ENCODE results near the gene CA12. TPM values are rescaled to one million over a fixed set of nuclear protein-coding genes. Genes with fewer than 3 reads are reported as not detected.

CA12 gene
- total and polyA plus RNA-seq, 2 experiments from 2014 or later: 0.03 TPM; not detected in 1

DNA sequence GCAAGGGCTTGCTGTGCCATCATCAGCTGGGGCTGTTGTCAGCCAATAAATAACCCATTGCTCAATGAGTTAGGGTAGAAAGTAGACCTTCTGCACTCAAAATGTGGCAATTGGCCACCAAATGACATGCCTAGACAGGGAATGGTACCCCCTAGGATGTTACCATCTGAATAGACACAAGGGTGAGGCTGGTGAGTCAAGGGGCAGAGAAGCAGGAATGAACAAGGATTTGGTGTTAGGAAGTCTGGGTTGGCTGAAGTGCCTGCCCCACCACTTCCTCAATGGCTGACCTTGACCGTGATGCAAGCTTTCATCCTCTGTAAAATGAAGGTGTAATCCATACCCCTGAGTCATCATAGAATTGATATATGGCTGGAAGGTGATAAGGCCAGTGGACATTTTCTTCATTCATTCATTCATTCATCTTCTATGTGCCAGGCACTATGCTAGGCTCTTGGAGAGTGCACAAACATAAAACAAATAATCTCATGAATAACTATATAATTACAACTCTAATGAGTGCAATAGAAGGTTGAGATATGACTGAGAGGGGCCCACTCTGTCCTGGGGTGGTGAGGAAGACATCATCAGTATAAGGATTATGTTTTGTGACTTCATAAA is 4.4 kb upstream of the CA12 start:
- Histone ChIP-seq H3K36me3 (no peaks in the 10 kb centered on the region), H3K4me3 (no peak overlapping the region), H3K27me3 (peaks cover 29% of the 10 kb centered on the region), H3K9me3 (ENCODE audit: low read depth) (no peaks in the 10 kb centered on the region), H3K27ac (no peak overlapping the region), H3K4me1 (ENCODE audit: low read depth) (no peaks in the 10 kb centered on the region)
- no peak for DNase-seq (ENCODE audit: low read depth in 1 of 2, low spot score in 1 of 2)
- TF ChIP-seq, protein P1, sequence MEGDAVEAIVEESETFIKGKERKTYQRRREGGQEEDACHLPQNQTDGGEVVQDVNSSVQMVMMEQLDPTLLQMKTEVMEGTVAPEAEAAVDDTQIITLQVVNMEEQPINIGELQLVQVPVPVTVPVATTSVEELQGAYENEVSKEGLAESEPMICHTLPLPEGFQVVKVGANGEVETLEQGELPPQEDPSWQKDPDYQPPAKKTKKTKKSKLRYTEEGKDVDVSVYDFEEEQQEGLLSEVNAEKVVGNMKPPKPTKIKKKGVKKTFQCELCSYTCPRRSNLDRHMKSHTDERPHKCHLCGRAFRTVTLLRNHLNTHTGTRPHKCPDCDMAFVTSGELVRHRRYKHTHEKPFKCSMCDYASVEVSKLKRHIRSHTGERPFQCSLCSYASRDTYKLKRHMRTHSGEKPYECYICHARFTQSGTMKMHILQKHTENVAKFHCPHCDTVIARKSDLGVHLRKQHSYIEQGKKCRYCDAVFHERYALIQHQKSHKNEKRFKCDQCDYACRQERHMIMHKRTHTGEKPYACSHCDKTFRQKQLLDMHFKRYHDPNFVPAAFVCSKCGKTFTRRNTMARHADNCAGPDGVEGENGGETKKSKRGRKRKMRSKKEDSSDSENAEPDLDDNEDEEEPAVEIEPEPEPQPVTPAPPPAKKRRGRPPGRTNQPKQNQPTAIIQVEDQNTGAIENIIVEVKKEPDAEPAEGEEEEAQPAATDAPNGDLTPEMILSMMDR (IDR thresholded peaks at IDR 0.05; ENCODE audit: low read depth, low read length): no peak

DNA sequence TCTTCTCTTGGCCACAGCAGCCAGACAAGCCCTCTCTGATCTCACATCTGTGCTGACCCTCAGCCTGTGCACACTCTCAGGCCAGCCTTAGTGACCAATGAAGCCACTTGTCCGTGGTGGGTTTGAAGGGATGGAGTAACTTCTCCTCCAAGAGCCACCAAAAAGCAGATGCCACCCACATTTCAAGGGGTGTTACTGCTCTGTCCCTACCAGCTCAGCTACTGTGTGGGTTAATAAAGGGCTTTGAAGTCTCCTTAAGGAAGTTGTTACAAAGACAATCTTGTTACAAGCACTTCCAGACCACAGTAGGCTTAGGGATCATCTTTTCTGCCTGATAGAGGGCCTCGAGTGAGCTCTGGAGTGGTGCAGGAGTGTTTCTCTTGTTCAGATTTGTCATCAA is 3.3 kb upstream of the CA12 start:
- Histone ChIP-seq H3K36me3 (no peaks in the 10 kb centered on the region), H3K9me3 (ENCODE audit: low read depth) (no peaks in the 10 kb centered on the region), H3K4me1 (ENCODE audit: low read depth) (no peaks in the 10 kb centered on the region), H3K27ac (no peak overlapping the region), H3K27me3 (peaks cover 40% of the 10 kb centered on the region), H3K4me3 (no peak overlapping the region)
- TF ChIP-seq, protein P1 (IDR thresholded peaks at IDR 0.05; ENCODE audit: low read depth, low read length): no peak
- no peak for DNase-seq (ENCODE audit: low read depth in 1 of 2, low spot score in 1 of 2)

DNA sequence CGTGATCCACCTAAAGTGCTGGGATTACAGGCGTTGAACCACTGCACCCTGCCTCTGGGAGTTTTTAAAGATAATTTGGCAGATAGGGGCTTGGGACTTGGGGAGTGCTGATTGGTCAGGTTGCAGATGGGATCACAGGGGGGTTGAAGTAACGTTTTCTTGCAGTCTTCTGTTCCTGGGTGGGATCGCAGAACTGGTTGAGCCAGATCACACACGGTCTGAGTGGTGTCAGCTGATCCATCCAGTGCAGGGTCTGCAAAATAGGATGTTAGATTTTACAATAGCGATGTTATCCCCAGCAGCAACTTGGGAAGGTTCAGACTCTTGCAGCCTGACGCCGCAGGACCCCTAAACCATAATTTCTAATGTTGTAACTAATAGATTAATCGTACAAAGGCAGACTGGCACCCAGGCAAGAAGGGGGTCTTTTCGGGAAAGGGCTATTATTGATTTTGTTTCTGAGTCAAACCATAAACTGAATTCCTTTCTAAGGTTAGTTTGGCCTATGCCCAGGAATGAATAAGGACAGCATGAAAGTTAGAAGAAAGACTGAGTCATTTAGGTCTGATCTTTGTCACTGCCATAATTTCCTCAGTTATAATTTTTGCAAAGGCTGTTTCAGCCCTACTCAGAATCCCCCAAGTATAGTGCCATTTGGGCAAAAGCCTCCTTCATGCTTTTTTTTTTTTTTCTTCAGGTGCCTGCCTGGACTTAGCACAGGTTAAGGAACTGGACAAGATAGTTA is 1.5 kb upstream of the CA12 start:
- no peak overlapping the region for H3K4me3 ChIP-seq
- no peaks in the 10 kb centered on the region for H3K36me3 ChIP-seq
- no peak overlapping the region for H3K27ac ChIP-seq
- H3K4me1 ChIP-seq (ENCODE audit: low read depth): no peaks in the 10 kb centered on the region
- no peak for DNase-seq (ENCODE audit: low read depth in 1 of 2, low spot score in 1 of 2)
- H3K27me3 ChIP-seq: peaks cover 44% of the 10 kb centered on the region
- TF ChIP-seq, protein P1 (IDR thresholded peaks at IDR 0.05; ENCODE audit: low read depth, low read length): no peak
- no peaks in the 10 kb centered on the region for H3K9me3 ChIP-seq (ENCODE audit: low read depth)

DNA sequence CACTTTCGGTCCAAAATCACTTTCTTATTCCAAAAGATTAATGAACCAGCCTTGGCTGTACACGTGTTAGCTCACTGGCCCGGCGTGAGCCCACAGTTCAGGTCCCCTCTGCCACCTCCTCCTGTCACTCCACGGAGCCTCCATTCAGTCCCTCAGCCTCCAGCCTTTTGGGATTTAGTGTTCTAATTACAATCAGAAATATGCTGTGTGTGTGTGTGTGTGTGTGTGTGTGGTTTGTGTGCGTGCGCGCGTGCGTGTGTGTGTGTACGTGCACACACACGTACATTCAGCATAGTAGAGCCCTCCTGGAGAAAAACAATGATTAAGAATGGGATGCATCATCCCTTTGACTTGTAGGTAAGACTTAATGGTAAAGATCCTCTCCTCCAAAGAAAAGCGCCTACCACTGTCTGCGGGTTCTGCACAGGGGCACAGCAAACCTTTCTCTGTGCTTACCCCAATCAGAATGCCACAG is 801 bp downstream of the CA12 start:
- TF ChIP-seq, protein P1 (IDR thresholded peaks at IDR 0.05; ENCODE audit: low read depth, low read length): no peak
- no peak overlapping the region for H3K4me3 ChIP-seq
- peaks cover 44% of the 10 kb centered on the region for H3K27me3 ChIP-seq
- H3K4me1 ChIP-seq (ENCODE audit: low read depth): no peaks in the 10 kb centered on the region
- H3K27ac ChIP-seq: no peak overlapping the region
- no peaks in the 10 kb centered on the region for H3K9me3 ChIP-seq (ENCODE audit: low read depth)
- H3K36me3 ChIP-seq: no peaks in the 10 kb centered on the region
- no peak for DNase-seq (ENCODE audit: low read depth in 1 of 2, low spot score in 1 of 2)

DNA sequence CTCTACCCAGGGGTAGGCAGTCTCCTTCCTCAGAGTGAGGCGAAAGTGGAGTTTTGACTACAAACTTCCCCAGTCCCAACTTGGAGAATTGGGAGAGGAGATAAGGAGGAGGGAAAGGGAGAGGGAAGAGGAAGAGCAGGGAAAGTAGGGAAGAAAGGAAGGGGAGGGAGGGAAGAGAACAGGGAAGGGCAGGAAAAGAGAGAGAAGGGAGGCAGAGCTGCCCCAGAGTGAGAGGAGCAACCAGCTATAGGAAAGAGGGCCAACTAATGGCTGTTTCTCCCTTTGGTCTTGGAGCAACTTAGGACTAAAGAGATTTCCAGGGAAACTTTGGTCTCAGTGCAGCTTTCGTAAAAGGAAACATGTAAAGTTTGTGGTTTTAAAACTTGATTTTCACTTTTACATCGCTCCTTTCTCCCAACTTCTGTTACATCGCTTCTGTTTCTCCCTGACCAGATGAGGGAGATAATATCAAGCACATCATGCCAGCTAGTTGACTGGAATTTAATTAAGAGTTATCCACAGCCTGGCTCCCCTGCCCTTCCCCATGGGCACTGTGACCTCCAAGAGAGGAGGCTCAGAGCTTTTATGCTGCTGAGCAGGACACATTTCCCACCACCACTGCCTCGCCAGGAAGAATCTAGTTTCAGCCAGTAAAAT is 1.4 kb downstream of the CA12 start:
- no peaks in the 10 kb centered on the region for H3K36me3 ChIP-seq
- no peak for DNase-seq (ENCODE audit: low read depth in 1 of 2, low spot score in 1 of 2)
- H3K27me3 ChIP-seq: peaks cover 44% of the 10 kb centered on the region
- no peaks in the 10 kb centered on the region for H3K9me3 ChIP-seq (ENCODE audit: low read depth)
- no peak overlapping the region for H3K4me3 ChIP-seq
- no peak overlapping the region for H3K27ac ChIP-seq
- TF ChIP-seq, protein P1 (IDR thresholded peaks at IDR 0.05; ENCODE audit: low read depth, low read length): no peak
- no peaks in the 10 kb centered on the region for H3K4me1 ChIP-seq (ENCODE audit: low read depth)

Data from cardiac muscle cell (in vitro differentiated cells and primary cell).